ENCODE data around the gene SOAT2. TPM values are rescaled to one million over a fixed set of nuclear protein-coding genes. Genes with fewer than 3 reads are reported as not detected.

The SOAT2 gene
- total RNA-seq, 1 donor from 2014 or later, result not detected

- no peak for DNase-seq (ENCODE audit: low read depth, low spot score)
These were observed 37.8 kb upstream of the SOAT2 start for GRCh38 chr12:53065470-53065869.

- DNase-seq (ENCODE audit: low read depth, low spot score), result peak; percentile 50
These were observed 37.0 kb upstream of the SOAT2 start for GRCh38 chr12:53065975-53066931.

GRCh38 chr12:53067074-53067992 lies 36.0 kb upstream of the SOAT2 start:
- DNase-seq (ENCODE audit: low read depth, low spot score), result no peak

- no peak for DNase-seq (ENCODE audit: low read depth, low spot score)
These were observed 35.1 kb upstream of the SOAT2 start for GRCh38 chr12:53067993-53068770.

- DNase-seq (ENCODE audit: low read depth, low spot score), result no peak
These were observed 34.3 kb upstream of the SOAT2 start for GRCh38 chr12:53068811-53069585.

- no peak for DNase-seq (ENCODE audit: low read depth, low spot score)
These were observed 33.5 kb upstream of the SOAT2 start for GRCh38 chr12:53069621-53070410.

GRCh38 chr12:53070877-53071492 lies 32.3 kb upstream of the SOAT2 start:
- no peak for DNase-seq (ENCODE audit: low read depth, low spot score)

GRCh38 chr12:53071591-53072551 lies 31.4 kb upstream of the SOAT2 start:
- no peak for DNase-seq (ENCODE audit: low read depth, low spot score)

- no peak for DNase-seq (ENCODE audit: low read depth, low spot score)
These were observed 29.4 kb upstream of the SOAT2 start for GRCh38 chr12:53073881-53074280.

- no peak for DNase-seq (ENCODE audit: low read depth, low spot score)
These were observed 28.8 kb upstream of the SOAT2 start for GRCh38 chr12:53074283-53074998.

GRCh38 chr12:53074999-53075370 lies 28.3 kb upstream of the SOAT2 start:
- no peak for DNase-seq (ENCODE audit: low read depth, low spot score)

GRCh38 chr12:53076461-53076860 lies 26.8 kb upstream of the SOAT2 start:
- DNase-seq (ENCODE audit: low read depth, low spot score), result no peak

GRCh38 chr12:53077030-53077429 lies 26.3 kb upstream of the SOAT2 start:
- no peak for DNase-seq (ENCODE audit: low read depth, low spot score)

- no peak for DNase-seq (ENCODE audit: low read depth, low spot score)
These were observed 24.7 kb upstream of the SOAT2 start for GRCh38 chr12:53078425-53079225.

- peak; percentile 79 for DNase-seq (ENCODE audit: low read depth, low spot score)
These were observed 23.8 kb upstream of the SOAT2 start, which contains the start of gene SPRYD3 for GRCh38 chr12:53079226-53080117. TSS of gene SPRYD3 (minus strand) at chr12:53079390. CDS start at chr12:53079333, 57 bp downstream.

Data from pulmonary artery endothelial cell (primary cell).